Endodermal cell (in vitro differentiated cells): ENCODE measurements around the gene CROCC. TPM values are rescaled to one million over a fixed set of nuclear protein-coding genes. Genes with fewer than 3 reads are reported as not detected.

Source experiments
- DNase-seq: peaks from one replicate; pipeline ENCODE4 v3.0.0-alpha.2; 2017
- H3K27ac ChIP-seq: 2 replicates; pipeline ENCODE4 v1.5.1; 2013; ENCODE audit warnings: mild to moderate bottlenecking, low read depth, low read length, moderate library complexity
- H3K27me3 ChIP-seq: 2 replicates; pipeline ENCODE4 v1.6.1; 2013; ENCODE audit warnings: mild to moderate bottlenecking, low read length, moderate library complexity; ENCODE audit not compliant: insufficient read depth, control insufficient read depth, poor library complexity, severe bottlenecking
- H3K36me3 ChIP-seq: 2 replicates; pipeline ENCODE4 v1.7.0; 2013; ENCODE audit warnings: mild to moderate bottlenecking, low read length, moderate library complexity; ENCODE audit not compliant: control insufficient read depth, insufficient read depth
- H3K4me1 ChIP-seq: one replicate; pipeline ENCODE4 v1.7.0; 2013; ENCODE audit warnings: low read length; ENCODE audit not compliant: control insufficient read depth, insufficient read depth
- H3K4me3 ChIP-seq: 2 replicates; pipeline ENCODE4 v1.5.1; 2013; ENCODE audit warnings: mild to moderate bottlenecking, low read length, moderate library complexity
- H3K9ac ChIP-seq: 2 replicates; pipeline ENCODE4 v1.6.1; 2013; ENCODE audit warnings: mild to moderate bottlenecking, low read length, moderate library complexity; ENCODE audit not compliant: poor library complexity, severe bottlenecking; ENCODE audit errors: extremely low read depth
- H3K9me3 ChIP-seq: 2 replicates; pipeline ENCODE4 v1.6.1; 2013; ENCODE audit warnings: mild to moderate bottlenecking, low read length, moderate library complexity; ENCODE audit not compliant: control insufficient read depth
- H3K27ac Mint-ChIP-seq: 2 replicates; pipeline ENCODE4 v1.8.0; 2020; ENCODE audit warnings: mixed read lengths
- H3K27me3 Mint-ChIP-seq: 2 replicates; pipeline ENCODE4 v1.8.0; 2021; ENCODE audit warnings: mild to moderate bottlenecking, mixed read lengths; ENCODE audit not compliant: insufficient read depth
- H3K36me3 Mint-ChIP-seq: 2 replicates; pipeline ENCODE4 v1.8.0; 2020; ENCODE audit warnings: low read depth, mixed read lengths
- H3K4me1 Mint-ChIP-seq: 2 replicates; pipeline ENCODE4 v1.8.0; 2020; ENCODE audit warnings: mixed read lengths
- H3K4me3 Mint-ChIP-seq: 2 replicates; pipeline ENCODE4 v1.8.0; 2020; ENCODE audit warnings: mild to moderate bottlenecking, moderate library complexity, mixed read lengths
- H3K9me3 Mint-ChIP-seq: 2 replicates; pipeline ENCODE4 v1.8.0; 2020; ENCODE audit warnings: mild to moderate bottlenecking, mixed read lengths
- WGBS, 2 experiments: methylation state at CpG; one replicate each; pipeline versions ENCODE4 v1.1.5 to v1.1.7; 2013; ENCODE audit warnings: missing lambda C conversion rate in 2 of 2, mixed read lengths in 1 of 2; ENCODE audit not compliant: insufficient coverage in 1 of 2, insufficient read length in 1 of 2; 5-methylcytosine and 5-hydroxymethylcytosine counted together
- total RNA-seq, 2 donors: library from RNA; stranded (reverse); fragmentation: NEBNext Ultra II Directional in 1 of 2; extraction: Animal tissue kit (Norgen Biotek cat#: 25700) in 1 of 2; gene quantifications; 2 replicates in 1 of 2; 3 replicates in 1 of 2; pipeline ENCODE4 v1.2.1, GENCODE V29; 2021
- TF ChIP-seq, protein P1 (sequence below): fragments of 200-600 bp; sonication (generic); conservative IDR thresholded peaks from 2 replicates; pipeline ENCODE4 v1.5.0; 2021; ENCODE audit warnings: antibody characterized with exemption, mild to moderate bottlenecking

Gene CROCC
- total RNA-seq, 2 donors from 2014 or later: 58.4 to 61.8 TPM

DNA sequence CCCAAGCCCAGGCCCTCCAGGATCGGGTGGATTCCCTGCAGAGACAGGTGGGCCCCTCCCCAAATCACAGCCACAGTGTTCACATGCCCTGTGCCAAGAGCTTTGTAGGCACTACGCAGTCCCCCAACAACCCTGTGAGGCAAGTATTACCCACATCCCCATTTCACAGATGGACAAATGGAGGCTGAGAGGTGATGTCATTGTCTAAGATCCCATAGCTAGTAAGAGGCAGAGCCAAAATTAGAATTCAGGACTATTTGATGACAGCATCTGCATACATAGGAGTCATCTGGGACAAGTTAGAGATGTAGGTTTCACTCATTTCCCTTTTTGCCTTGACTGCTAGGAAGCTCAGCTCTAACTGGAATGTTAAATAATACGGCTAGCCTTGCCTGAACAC, 46.6 kb downstream of the CROCC start:
- TF ChIP-seq, protein P1, sequence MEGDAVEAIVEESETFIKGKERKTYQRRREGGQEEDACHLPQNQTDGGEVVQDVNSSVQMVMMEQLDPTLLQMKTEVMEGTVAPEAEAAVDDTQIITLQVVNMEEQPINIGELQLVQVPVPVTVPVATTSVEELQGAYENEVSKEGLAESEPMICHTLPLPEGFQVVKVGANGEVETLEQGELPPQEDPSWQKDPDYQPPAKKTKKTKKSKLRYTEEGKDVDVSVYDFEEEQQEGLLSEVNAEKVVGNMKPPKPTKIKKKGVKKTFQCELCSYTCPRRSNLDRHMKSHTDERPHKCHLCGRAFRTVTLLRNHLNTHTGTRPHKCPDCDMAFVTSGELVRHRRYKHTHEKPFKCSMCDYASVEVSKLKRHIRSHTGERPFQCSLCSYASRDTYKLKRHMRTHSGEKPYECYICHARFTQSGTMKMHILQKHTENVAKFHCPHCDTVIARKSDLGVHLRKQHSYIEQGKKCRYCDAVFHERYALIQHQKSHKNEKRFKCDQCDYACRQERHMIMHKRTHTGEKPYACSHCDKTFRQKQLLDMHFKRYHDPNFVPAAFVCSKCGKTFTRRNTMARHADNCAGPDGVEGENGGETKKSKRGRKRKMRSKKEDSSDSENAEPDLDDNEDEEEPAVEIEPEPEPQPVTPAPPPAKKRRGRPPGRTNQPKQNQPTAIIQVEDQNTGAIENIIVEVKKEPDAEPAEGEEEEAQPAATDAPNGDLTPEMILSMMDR: no peak
- no peaks in the 10 kb centered on the region for H3K9me3 ChIP-seq
- H3K9ac ChIP-seq: no peak overlapping the region
- H3K4me1 ChIP-seq: no peaks in the 10 kb centered on the region
- WGBS, 2 experiments: 96 to 100% methylated on average over 1 to 3 of the region's 3 CpGs
- no peak overlapping the region for H3K27ac ChIP-seq
- Mint-ChIP-seq H3K9me3 (no peaks in the 10 kb centered on the region), H3K4me1 (peaks cover 4% of the 10 kb centered on the region), H3K27me3 (no peaks in the 10 kb centered on the region), H3K36me3 (peaks cover 45% of the 10 kb centered on the region), H3K4me3 (no peak overlapping the region), H3K27ac (no peak overlapping the region)
- no peaks in the 10 kb centered on the region for H3K27me3 ChIP-seq
- no peak for DNase-seq
- peaks cover 16% of the 10 kb centered on the region for H3K36me3 ChIP-seq
- no peak overlapping the region for H3K4me3 ChIP-seq

DNA sequence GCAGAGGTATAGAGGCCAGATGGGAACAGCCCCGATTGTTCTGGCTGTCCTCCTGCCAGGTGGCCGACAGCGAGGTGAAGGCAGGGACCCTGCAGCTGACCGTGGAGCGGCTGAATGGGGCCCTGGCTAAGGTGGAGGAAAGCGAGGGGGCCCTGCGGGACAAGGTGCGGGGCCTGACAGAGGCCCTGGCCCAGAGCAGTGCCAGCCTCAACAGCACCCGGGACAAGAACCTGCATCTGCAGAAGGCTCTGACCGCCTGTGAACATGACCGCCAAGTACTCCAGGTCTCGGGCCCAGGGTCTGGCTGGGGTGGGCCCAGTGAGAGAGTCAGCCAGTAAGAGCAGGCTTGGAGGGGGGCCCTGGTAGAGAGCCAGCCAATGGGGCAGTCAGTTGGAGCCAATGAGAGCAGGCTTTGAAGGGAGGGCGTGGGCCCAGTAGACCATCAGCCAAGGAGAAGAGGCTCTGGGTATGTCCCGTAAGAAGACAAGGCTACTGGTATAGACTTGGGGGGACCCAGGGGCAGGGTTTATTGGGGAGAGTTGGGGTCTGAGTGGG, 47.4 kb downstream of the CROCC start:
- Mint-ChIP-seq H3K9me3 (no peaks in the 10 kb centered on the region), H3K4me3 (no peak overlapping the region), H3K27ac (no peak overlapping the region), H3K27me3 (no peaks in the 10 kb centered on the region), H3K4me1 (peaks cover 4% of the 10 kb centered on the region), H3K36me3 (peaks cover 46% of the 10 kb centered on the region)
- TF ChIP-seq, protein P1: no peak
- H3K36me3 ChIP-seq: peaks cover 18% of the 10 kb centered on the region
- no peaks in the 10 kb centered on the region for H3K9me3 ChIP-seq
- no peak overlapping the region for H3K4me3 ChIP-seq
- H3K27me3 ChIP-seq: no peaks in the 10 kb centered on the region
- H3K27ac ChIP-seq: no peak overlapping the region
- 93 to 97% methylated on average over 6 to 14 of the region's 14 CpGs for WGBS, 2 experiments
- peak; percentile 79 for DNase-seq
- no peak overlapping the region for H3K9ac ChIP-seq
- no peaks in the 10 kb centered on the region for H3K4me1 ChIP-seq

DNA sequence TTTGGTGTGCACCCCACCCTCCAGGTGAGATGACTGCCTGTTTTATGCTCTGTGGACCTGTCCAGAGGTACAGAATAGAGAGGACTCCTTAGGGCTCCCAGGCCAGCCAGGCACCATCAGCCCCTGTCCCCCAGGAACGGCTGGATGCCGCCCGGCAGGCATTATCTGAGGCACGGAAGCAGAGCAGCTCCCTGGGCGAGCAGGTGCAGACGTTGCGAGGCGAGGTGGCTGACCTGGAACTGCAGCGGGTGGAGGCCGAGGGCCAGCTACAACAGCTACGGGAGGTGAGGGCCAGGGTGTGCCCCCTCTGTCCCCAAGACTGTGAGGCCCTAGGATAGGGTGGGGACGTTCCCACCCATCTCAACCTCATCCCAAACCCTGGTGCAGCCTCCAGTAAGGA, 47.9 kb downstream of the CROCC start:
- Histone ChIP-seq H3K27ac (peak overlapping the region; percentile 32), H3K27me3 (no peaks in the 10 kb centered on the region), H3K4me3 (no peak overlapping the region), H3K9ac (no peak overlapping the region), H3K4me1 (no peaks in the 10 kb centered on the region), H3K9me3 (no peaks in the 10 kb centered on the region), H3K36me3 (peaks cover 18% of the 10 kb centered on the region)
- no peaks in the 10 kb centered on the region for H3K27me3 Mint-ChIP-seq
- TF ChIP-seq, protein P1: no peak
- H3K36me3 Mint-ChIP-seq: peaks cover 46% of the 10 kb centered on the region
- DNase-seq: no peak
- H3K4me3 Mint-ChIP-seq: no peak overlapping the region
- peaks cover 4% of the 10 kb centered on the region for H3K4me1 Mint-ChIP-seq
- no peaks in the 10 kb centered on the region for H3K9me3 Mint-ChIP-seq
- H3K27ac Mint-ChIP-seq: no peak overlapping the region
- WGBS, 2 experiments: 91 to 98% methylated on average over 7 to 12 of the region's 12 CpGs
